ENCODE results near the gene HNRNPLL.
"Not testable (repeated sequence)": the region's sequence is repeated elsewhere in the genome, so short reads cannot be mapped to it uniquely, and the experiment has no call there.

The HNRNPLL gene

GRCh38 chr2:38620282-38620977, 17.7 kb upstream of the HNRNPLL start:
- peak; percentile 17 for DNase-seq

- DNase-seq: no peak
Measured at GRCh38 chr2:38619458-38620164, 16.9 kb upstream of the HNRNPLL start.

DNA sequence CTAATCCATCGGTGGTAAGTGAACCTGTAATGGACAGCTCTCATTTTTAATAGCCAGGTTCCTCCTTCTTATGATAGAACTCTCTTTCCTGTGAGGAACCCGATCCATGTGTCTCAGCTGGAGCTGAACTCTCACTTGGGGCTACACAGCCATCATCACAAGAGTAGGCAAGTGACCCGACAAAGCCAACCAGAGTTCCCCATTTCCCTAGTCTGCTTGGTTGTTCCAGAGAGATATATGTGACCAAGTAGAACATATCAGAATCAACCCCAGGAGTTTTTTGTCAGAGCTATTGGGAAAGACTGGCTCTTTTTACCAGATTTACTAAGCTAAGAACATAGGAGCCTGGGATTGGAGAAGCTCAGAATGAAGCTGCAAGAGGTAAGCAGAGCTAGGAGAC, 14.6 kb upstream of the HNRNPLL start:
- no peak for DNase-seq

DNA sequence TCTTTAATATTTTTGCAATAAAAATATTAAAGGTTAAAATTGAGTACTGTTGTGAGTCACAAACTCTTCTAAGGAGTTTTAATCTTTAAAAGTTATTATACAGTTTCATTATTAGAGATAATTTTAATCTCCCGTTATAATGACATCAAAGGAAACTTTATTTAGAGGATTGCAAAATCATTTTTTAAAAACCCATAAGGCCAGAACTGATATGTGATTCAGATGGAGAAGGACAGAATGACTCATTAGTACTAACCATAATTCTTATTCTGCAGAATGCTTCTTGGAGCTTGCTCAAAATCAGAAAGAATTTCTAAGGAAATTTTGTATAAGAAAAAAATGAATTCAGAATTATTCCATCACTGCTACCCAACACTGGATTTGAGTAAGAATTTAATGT, 12.5 kb upstream of the HNRNPLL start:
- no peak for DNase-seq

DNA sequence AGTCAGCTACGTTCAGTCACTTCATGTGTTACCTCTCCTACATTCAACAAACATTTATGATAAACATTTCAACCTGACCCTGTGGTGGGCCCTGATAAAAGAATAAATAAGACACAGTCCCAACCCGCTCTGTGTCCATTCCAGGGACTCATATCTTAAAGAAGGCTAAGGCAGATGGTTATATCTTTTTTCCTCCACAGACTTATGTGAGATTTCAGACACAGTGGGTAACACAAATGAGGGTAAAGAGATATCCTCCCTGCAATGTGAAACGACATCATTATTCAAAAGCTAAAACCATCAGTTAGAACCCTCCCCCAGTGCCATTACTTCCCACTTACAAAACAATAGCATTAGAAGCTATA, 11.1 kb upstream of the HNRNPLL start:
- no peak for DNase-seq

DNA sequence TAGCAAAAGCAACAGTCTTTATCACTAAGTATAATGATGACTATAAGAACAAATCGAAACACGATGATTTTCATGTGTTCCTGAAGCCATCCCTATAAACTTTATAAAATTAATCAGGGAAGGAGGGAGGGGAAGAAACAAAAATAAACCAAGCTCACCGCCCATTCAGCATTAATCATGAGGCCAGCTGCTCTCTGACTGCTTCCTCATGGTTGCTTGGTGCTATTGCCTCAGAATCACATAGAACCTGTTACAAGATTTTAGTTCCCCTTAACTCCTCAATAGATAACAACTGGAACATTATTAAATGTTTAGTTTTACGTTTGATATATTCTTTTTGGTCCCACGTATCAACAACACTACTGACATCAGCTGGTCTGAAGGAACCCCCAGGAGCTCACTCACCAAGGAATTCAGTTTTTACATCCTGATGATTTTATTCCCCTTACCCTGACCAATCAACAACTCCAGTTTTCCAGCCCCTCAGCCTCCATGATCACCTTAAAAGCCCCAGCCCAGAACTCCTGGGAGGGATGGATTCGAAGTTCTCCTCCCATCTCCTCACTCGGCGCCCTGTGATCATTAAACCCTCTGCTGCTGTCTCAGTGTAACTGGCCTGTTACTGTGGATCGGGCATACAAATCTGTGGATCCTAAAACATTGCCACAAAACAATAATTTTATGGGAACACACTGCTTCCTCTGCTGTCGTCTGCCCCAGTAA, 10.6 kb upstream of the HNRNPLL start:
- DNase-seq: peak; percentile 11

- DNase-seq: no peak
Measured at GRCh38 chr2:38610851-38611801, 8.4 kb upstream of the HNRNPLL start.

DNA sequence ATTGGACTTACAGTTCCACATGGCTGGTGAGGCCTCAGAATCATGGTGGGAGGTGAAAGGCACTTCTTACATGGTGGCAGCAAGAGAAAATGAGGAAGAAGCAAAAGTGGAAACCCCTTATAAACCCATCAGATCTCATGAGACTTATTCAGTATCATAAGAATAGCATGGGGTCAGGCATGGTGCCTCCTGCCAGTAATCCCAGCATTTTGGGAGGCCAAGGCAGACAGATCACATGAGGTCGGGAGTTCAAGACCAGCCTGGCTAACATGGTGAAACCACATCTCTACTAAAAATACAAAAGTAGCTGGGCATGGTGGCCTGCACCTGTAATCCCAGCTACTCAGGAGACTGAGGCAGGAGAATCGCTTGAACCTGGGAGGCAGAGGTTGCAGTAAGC, 6.5 kb upstream of the HNRNPLL start:
- DNase-seq: not testable (repeated sequence)

DNA sequence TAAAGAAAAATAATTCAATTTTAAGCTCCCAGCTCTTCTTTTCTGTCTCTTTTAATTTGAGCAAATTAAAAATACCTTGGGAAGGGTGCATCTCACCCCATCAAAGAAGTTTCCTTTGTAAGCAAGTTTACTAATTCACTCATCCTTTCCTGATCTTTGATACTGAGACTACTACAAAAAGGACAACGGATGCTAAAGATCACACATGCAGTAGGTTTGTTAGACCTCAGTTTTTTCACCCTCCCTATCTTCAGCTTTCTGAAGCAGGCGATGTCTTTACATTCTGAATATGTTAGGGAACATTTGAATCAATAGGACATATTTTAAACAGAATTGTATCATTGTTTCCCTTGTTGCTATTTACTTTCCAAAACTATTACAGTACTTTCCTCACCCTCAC, 6.0 kb upstream of the HNRNPLL start:
- no peak for DNase-seq

DNA sequence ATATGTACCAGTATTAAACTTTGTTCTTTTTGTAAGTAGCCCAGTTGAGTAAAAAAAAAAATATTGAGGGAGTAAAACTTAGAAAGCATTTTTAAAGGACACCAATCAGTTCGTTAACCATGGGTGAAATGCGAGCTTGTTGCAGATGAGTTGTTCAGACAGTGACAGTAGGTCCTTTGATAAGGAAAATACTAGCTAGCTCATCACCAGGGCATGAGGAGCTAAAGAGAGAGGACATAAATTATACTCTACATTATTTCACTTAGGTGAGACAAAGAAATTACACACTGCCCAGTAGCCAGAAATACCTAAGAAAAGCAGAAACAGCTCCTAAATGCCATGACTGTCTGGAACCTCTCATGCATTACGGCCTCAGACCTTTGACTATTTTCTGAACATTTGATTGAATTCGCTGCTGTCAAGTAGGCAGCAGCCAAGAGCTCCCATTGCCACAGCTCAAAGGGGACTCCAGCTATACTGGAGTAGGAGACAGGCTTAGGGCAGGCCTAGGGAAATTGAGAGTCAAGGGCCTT, 2.6 kb upstream of the HNRNPLL start:
- peak; percentile 18 for DNase-seq

DNA sequence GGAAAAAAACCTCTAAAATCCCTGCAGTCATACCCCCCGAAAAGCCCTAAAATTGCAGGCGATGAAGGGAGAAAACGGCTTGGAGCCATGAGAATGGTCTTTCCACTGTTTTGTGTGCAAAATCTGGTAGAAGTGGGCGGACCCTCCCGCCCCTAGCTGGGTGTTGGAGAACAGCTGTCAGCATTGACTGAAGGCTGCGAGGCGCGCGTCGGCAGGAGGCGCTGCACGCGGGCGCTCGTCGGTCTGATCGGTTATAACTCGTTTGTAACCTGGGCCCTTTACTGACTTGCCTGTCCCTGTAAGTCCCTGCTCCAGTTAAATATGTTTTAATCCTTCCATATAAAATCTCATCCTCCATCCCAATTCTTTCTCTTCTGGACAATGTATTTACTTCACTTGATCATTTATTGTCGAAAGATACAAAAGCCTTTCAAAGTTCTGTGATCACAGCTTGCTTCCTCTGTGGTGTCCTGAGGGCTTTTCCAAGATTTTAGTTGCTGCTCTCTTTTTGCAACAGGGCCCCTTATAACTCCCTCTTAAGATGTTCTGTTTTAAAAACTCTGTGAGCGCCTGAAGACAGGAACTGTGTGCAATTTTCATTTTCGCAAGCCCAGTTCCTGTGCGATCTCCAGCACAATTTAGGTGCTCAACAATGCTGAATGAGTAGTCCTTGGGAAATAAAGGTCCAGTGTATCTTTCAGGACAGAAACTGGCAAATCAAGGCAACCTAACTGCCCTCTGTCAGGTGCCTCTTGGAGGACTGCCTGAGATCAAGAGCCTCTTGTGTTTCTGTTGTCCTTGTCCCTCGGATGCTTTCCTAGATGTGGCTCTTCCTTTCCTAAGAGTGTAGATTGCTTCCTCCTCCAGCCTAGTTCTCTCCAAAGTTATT, 918 bp upstream of the HNRNPLL start:
- DNase-seq: no peak

GRCh38 chr2:38602136-38602731, 494 bp downstream of the HNRNPLL start:
- peak; percentile 96 for DNase-seq

DNA sequence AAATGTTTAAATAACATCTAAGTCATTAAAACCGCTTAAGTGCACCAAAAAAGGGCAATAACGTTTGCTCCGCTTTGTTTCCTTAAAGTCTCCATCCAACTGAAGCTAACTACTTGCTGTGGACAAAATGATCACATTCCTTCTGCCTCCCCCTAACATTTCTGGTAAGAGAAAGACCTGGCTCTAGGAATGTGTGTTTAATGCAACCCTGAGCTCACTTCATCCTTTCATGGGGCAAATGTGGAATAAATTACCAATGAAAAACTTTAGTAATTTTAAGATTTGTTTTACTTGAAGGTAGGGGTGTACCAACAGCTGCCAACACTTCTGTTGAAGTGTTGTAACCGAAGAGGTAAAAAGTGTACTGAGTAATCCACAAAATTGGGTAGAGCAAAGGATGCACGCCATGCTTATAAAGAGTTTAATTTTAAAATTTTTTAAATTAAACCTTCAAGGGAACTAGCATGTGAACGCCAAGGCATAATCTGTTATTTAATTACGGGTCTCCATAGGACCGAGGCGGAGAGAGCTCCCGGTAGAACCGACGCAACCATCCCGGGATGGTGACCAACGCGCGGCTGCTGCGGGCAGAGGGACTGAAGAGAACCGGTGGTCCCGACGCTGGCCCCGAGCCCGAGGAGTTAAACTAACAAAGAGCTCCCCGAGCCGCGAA, 1.1 kb downstream of the HNRNPLL start:
- DNase-seq: no peak

DNA sequence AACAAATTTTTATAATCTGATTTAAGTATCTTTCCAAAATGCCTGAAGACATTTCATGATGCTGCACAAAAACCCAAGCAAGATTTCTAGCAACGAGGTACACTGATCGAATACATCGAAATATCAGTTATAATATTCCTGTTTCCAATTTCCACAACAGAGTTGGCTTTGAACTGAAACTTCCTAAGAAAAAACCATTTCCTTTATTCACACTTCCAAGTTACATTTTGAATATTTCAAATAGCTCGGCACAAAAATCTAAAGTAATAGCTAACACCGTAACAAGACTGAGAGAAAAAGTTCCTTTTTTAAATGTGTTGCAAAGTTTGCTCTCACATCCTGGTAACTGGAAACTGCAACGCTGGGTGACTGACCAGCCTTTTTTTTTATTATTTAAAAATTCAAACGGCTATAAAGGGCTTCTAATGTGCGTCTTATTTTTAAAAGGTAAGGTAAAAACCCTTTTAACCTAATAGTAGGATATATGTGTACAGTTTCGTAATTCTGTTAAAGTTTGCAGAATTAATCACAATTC, 1.7 kb downstream of the HNRNPLL start:
- DNase-seq: peak; percentile 19

DNA sequence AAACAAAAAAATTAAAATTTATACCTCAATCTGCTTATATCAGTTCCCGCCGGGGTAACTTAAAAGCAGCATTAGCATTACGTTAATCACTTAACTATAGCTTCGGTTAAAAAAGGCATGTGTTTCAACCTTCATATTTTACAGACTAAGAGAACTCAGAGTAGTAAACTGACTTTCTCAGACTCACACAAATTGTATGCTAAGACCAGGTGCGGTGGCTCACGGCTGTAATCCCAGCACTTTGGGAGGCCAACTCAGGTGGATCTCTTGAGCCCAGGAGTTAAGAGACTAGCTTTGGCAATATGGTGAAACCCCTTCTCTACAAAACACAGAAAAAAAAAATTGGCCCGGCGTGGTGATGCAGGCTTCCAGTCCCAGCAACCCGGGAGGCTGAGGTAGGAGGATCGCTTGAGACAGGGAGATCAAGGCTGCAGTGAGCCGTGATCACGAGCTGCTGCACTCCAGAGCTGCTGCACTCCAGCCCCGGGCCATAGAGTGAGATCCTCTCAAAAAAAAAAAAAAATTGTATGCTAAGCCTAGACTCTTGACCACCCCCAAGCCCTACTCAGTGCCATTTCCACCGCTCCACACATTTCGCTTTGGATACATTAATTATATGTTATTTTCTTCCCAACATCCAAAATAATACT, 2.4 kb downstream of the HNRNPLL start:
- DNase-seq: peak; percentile 47

DNA sequence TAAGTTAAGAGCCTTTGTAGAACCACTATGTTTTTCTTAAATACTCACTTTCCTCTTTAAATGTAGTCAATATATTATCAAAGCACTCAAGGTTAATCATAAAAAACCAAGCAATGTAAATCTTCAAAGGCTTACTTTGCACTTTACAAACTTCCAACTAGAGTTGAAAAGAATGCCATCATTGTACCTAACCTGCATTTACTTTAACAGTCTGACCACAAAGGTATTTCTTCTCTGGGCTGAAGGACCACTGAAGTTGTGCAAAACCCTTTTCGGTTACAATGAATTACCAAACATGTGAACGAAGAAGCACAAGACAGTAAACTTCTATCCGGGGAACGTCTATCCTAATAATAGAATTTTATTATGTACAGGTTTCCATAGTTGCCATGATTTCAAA, 3.0 kb downstream of the HNRNPLL start:
- no peak for DNase-seq

DNA sequence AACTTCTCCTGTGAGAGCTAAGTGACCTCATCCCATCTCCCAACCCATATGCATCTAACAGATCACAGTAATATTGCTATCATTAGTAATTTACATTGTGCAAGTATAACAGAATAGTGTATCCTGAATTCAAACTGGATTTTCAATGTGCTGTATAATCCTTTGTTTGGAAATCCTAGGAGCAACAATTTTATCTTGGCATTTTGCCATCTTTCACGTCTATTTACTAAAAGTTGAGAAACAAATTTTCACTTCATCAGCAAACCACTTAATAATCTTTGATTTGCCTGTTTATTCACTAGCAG, 3.8 kb downstream of the HNRNPLL start:
- peak; percentile 8 for DNase-seq

- no peak for DNase-seq
Measured at GRCh38 chr2:38598200-38598990, 4.3 kb downstream of the HNRNPLL start.

GRCh38 chr2:38597115-38597514, 5.6 kb downstream of the HNRNPLL start:
- no peak for DNase-seq
